Cardiac septum (tissue), 1 donor: Measurements from ENCODE around the gene HAUS2. TPM values are rescaled to one million over a fixed set of nuclear protein-coding genes. Genes with fewer than 3 reads are reported as not detected.
"Not testable (repeated sequence)": the region's sequence is repeated elsewhere in the genome, so short reads cannot be mapped to it uniquely, and the experiment has no call there.

Experiments used
- DNase-seq: peaks from one replicate; pipeline ENCODE4 v3.0.0-alpha.2; 2020; ENCODE audit warnings: low spot score
- intact Hi-C: fragments of 100-400 bp; cut with DNase I; formaldehyde crosslinking; loops from one replicate; pipeline ENCODE4 v1.14.0; 2022
- total RNA-seq: library from RNA; stranded (reverse); fragmentation: NEBNext Ultra II Directional; extraction: Animal tissue kit (Norgen Biotek cat#: 25700); gene quantifications from one replicate; pipeline ENCODE4 v1.2.1, GENCODE V29; 2021
- donor health status: DM: no; HTN: no; CAD: no.

HAUS2 gene
- total RNA-seq, 1 donor from 2014 or later: 14.7 TPM

DNA sequence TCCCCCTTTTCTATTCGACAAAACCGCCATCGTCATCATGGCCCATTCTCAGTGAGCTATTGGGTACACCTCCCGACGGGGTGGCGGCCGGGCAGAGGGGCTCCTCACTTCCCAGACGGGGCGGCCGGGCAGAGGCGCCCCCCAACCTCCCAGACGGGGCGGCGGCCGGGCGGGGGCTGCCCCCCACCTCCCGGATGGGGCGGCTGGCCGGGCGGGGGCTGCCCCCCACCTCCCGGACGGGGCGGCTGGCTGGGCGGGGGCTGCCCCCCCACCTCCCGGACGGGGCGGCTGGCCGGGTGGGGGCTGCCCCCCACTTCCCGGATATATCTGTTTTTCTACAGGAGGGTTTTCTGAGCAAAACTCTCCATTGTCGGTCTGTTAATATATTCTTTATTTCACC, 52.7 kb downstream of the HAUS2 start:
- DNase-seq, intact Hi-C loops: not testable (repeated sequence)

- intact Hi-C loops: no loop called here
- no peak for DNase-seq
Observed at GRCh38 chr15:42602501-42602900, 53.9 kb downstream of the HAUS2 start.

- DNase-seq: no peak
- intact Hi-C loops: no loop called here
Observed at GRCh38 chr15:42603978-42604377, 55.3 kb downstream of the HAUS2 start.

- no peak for DNase-seq
- intact Hi-C loops: no loop called here
Observed at GRCh38 chr15:42604894-42605744, 56.5 kb downstream of the HAUS2 start.

DNA sequence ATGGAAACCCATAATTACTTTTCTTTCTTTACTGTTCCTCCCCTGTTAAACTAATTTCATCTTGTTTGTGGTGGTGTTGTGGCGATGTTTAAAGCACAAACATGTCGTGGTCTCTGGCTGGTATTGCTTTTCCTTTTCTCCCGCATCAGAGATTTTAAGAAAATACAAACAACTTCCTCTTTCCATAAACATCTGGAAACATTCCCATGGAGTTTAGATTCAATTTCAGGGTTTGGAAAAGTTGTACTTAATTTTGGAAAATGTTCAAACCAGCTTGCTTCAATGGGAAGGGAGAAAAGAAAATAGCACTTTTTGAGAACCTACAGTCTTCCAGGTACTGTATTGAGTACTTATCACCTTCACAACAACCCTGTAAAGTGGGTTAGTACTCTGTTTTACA, 57.2 kb downstream of the HAUS2 start:
- intact Hi-C loops: no loop called here
- DNase-seq: no peak

- DNase-seq: no peak
- intact Hi-C loops: no loop called here
Observed at GRCh38 chr15:42608110-42608531, 59.5 kb downstream of the HAUS2 start.

GRCh38 chr15:42608752-42609488, 60.3 kb downstream of the HAUS2 start:
- no peak for DNase-seq
- intact Hi-C loops: no loop called here

DNA sequence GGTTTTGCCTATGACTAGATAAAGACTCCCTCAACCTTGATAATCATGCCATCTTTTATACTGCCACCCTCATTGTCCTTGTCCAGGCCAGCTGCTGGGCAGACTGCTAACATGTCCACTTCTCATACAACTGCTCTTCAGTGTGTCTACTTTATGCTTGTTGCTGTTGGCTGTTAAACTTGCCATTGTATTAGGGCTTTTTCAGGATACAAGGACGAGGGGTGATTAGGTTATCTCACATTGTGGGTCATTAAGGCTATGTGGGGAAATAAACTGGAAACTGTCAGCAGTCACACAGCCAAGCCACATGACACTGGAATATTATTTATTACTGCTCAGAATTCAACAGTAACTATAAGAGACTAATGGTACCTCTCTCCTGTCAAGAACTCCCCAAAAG, 62.9 kb downstream of the HAUS2 start:
- no peak for DNase-seq
- intact Hi-C loops: no loop called here

GRCh38 chr15:42612367-42612912, 63.8 kb downstream of the HAUS2 start:
- intact Hi-C loops: no loop called here
- no peak for DNase-seq

- no peak for DNase-seq
- intact Hi-C loops: no loop called here
Observed at GRCh38 chr15:42616107-42616506, 67.5 kb downstream of the HAUS2 start.

Other genes starting within 250 kb of the HAUS2 start
- gene CAPN3, start 189.3 kb upstream of the HAUS2 start, total RNA-seq: 14.8 TPM
- 691 TPM for gene ZNF106, start 57.7 kb upstream of the HAUS2 start, total RNA-seq
- gene SNAP23, start 53.2 kb upstream of the HAUS2 start, total RNA-seq: 48.2 TPM
- 16.9 TPM for gene LRRC57, start within 50 bp of the HAUS2 start, total RNA-seq
- 9.2 TPM for gene STARD9, start 26.8 kb downstream of the HAUS2 start, total RNA-seq
- gene CDAN1, start 188.3 kb downstream of the HAUS2 start, total RNA-seq: 6.5 TPM